Bronchial epithelial cell (primary cell): ENCODE results near the gene SYCE1L. TPM values are rescaled to one million over a fixed set of nuclear protein-coding genes. Genes with fewer than 3 reads are reported as not detected.

ENCODE experiments used
- DNase-seq: peaks from one replicate; pipeline ENCODE4 v3.0.0-alpha.2; 2010; ENCODE audit warnings: low read depth
- FAIRE-seq: peaks from 2 replicates; lab custom pipeline; 2011; peaks lifted over from hg19 to GRCh38; lab: Jason Lieb, UNC
- H3K27me3 ChIP-seq: 2 replicates; pipeline ENCODE4 v1.5.1; 2011; ENCODE audit warnings: low read length; ENCODE audit not compliant: control insufficient read depth, insufficient read depth
- H3K36me3 ChIP-seq: 2 replicates; pipeline ENCODE4 v1.5.1; 2011; ENCODE audit warnings: low read length; ENCODE audit not compliant: control insufficient read depth, insufficient read depth
- H3K4me3 ChIP-seq: 2 replicates; pipeline ENCODE4 v1.5.1; 2011; ENCODE audit warnings: mild to moderate bottlenecking, low read depth, low read length, control low read depth
- CTCF ChIP-seq: IDR thresholded peaks from 2 replicates; pipeline ENCODE4 v1.5.1; 2011; ENCODE audit warnings: mild to moderate bottlenecking, moderate library complexity, low read length, control low read depth, inconsistent platforms; ENCODE audit not compliant: insufficient read depth, severe bottlenecking
- total RNA-seq: library from RNA; depleted of rRNA; stranded (reverse); fragments of >200 nt; gene quantifications from 2 replicates; pipeline ENCODE4 v1.2.1, GENCODE V29; 2014

SYCE1L gene
- total RNA-seq, 1 donor from 2014 or later = not detected

GRCh38 chr16:77246150-77246549, 46.9 kb downstream of the SYCE1L start:
- Histone ChIP-seq H3K36me3 (no peaks in the 10 kb centered on the region), H3K27me3 (no peaks in the 10 kb centered on the region), H3K4me3 (no peak overlapping the region)
- TF ChIP-seq CTCF = no peak
- DNase-seq (no peak), FAIRE-seq (no peak)

- H3K36me3 ChIP-seq = no peaks in the 10 kb centered on the region
- DNase-seq (no peak), FAIRE-seq (no peak)
- TF ChIP-seq CTCF = no peak
- H3K27me3 ChIP-seq = no peaks in the 10 kb centered on the region
- H3K4me3 ChIP-seq = no peak overlapping the region
Measured at GRCh38 chr16:77250400-77250799, 51.2 kb downstream of the SYCE1L start.

Other genes with a start within 250 kb of the SYCE1L start
- 6.8 and 9.2 TPM in 2 replicates for gene MON1B, start 8.2 kb upstream of the SYCE1L start, total RNA-seq
- not detected in 2 replicates for gene ADAMTS18, start 235.6 kb downstream of the SYCE1L start, total RNA-seq